Osteocyte (in vitro differentiated cells): ENCODE data around the gene CLEC18C. TPM values are rescaled to one million over a fixed set of nuclear protein-coding genes. Genes with fewer than 3 reads are reported as not detected.
"Not testable (repeated sequence)": the region's sequence is repeated elsewhere in the genome, so short reads cannot be mapped to it uniquely, and the experiment has no call there.

Source experiments
- DNase-seq: peaks from one replicate; pipeline ENCODE4 v3.0.0; 2021; ENCODE audit warnings: mixed read lengths; ENCODE audit not compliant: unreplicated experiment; ENCODE audit errors: extremely low spot score
- H3K27ac Mint-ChIP-seq: one replicate; pipeline ENCODE4 v1.8.0; 2021; ENCODE audit warnings: mild to moderate bottlenecking, mixed read lengths; ENCODE audit not compliant: unreplicated experiment
- H3K27me3 Mint-ChIP-seq: one replicate; pipeline ENCODE4 v1.8.0; 2021; ENCODE audit warnings: mixed read lengths; ENCODE audit not compliant: unreplicated experiment
- H3K36me3 Mint-ChIP-seq: one replicate; pipeline ENCODE4 v1.8.0; 2021; ENCODE audit warnings: mixed read lengths; ENCODE audit not compliant: unreplicated experiment
- H3K4me1 Mint-ChIP-seq: one replicate; pipeline ENCODE4 v1.8.0; 2021; ENCODE audit warnings: mixed read lengths; ENCODE audit not compliant: unreplicated experiment
- H3K4me3 Mint-ChIP-seq: one replicate; pipeline ENCODE4 v1.8.0; 2021; ENCODE audit warnings: mild to moderate bottlenecking, moderate library complexity, mixed read lengths; ENCODE audit not compliant: unreplicated experiment
- H3K9me3 Mint-ChIP-seq: one replicate; pipeline ENCODE4 v1.8.0; 2021; ENCODE audit warnings: mixed read lengths; ENCODE audit not compliant: unreplicated experiment
- total RNA-seq: library from RNA; stranded (reverse); gene quantifications from 2 replicates; pipeline ENCODE4 v1.2.1, GENCODE V29; 2021

Gene CLEC18C
- total RNA-seq, 1 donor from 2014 or later, result not detected

DNA sequence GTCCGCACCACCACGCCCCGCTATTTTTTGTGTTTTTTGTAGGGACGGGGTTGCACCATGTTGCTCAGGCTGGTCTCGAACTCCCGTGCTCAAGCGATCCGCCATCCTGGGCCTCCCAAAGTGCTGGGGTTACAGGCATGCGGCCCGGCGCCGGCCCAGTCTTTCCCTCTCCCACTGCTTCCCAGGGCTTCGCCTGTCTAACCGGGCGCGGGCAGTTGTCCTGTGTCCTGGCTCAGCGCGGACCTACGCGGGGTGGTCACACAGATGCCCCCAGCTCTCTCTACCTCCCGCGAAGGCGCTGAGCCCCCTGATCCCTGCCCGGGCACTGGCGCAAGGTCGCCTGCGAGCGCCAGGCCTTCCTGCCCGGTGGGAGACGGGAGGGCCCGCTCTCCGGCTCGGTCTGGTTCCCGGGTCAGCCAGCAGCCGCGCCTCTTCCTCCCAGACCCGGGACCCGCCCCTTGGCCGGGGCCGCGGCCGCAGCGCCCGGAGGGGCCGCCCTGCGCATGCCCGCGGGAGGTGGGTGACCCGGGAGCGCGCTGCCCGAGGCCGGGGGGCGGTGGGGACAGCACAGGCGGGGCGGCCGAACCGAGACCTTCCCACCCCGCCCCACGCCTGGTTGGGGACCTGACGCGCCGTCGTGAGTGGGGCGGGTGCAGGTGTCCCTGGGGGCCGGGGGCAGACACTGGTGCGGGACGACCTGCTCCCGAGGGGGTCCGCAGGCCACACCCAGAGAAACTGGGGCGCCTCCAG is 14.4 kb downstream of the CLEC18C start:
- H3K27ac Mint-ChIP-seq, H3K4me3 Mint-ChIP-seq, H3K4me1 Mint-ChIP-seq, H3K27me3 Mint-ChIP-seq, H3K36me3 Mint-ChIP-seq, H3K9me3 Mint-ChIP-seq, DNase-seq: not testable (repeated sequence)

DNA sequence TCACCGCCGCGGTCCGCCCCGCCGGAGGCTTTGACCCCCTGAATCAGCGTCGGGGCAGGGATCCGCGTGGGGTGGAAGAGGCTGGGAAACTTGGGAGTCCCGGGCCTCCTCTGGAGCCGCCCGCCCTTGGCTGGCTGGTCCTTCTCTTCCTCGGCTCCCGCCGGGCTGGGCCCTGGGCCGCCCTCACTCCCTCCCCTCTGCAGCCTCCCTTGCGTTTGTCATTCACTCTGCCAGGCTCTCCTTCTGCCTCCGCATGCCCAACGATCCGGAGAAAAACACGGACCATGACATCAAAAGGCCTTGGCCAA is 15.0 kb downstream of the CLEC18C start:
- H3K27ac Mint-ChIP-seq, H3K9me3 Mint-ChIP-seq, H3K36me3 Mint-ChIP-seq, DNase-seq, H3K4me1 Mint-ChIP-seq, H3K4me3 Mint-ChIP-seq, H3K27me3 Mint-ChIP-seq: not testable (repeated sequence)

DNA sequence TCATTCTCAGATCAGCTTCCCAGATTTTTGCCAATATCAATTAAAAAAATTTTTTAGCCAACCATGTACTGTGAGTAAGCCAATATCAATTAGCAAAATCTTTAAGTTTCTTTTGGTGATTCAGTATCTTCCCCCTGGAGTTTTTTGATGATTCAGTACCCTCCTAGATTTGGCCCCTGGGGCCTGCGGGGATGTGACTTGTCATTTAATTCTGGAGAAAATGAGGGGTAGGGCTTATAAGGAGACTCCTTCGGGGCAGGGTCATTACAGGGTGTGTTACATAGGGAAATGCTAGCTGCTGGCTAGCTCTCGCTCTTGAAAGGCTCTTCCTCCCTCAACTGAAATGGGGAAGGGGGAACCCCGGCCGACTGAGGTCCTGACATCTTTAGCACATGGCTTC is 17.0 kb downstream of the CLEC18C start:
- H3K27me3 Mint-ChIP-seq, H3K36me3 Mint-ChIP-seq, H3K27ac Mint-ChIP-seq, H3K9me3 Mint-ChIP-seq, DNase-seq, H3K4me1 Mint-ChIP-seq, H3K4me3 Mint-ChIP-seq: not testable (repeated sequence)

DNA sequence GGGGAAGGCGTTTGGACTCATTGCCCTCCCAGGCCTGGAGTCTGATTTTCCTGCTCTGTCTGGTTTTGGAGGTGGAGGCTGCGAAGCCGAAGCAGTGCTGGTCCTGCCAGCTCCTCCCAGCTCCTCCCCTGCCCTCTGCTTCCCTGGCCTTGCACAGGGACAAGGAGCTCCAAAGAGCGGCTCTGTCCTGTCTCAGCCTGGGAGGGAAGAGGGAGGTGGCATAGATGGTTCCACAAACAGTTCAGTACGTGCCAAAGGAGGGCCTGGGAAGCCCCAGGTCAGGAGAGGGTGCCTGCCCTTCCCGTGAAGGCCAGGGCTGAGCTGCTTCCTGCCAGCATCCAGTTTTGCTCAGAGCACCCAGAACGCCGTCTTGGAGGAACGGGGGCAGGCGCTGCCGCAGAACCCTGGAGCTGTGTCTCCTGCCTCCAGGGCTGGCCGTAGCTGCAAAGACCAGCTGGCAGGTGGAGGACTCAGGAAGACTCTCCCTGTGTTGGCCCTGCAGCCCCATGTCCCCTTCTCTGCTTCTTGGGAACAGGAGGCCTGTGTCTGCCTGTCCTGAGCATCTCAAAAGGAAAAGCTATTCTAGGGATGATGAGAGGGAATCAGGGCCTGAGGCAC is 23.2 kb downstream of the CLEC18C start:
- H3K9me3 Mint-ChIP-seq, H3K4me1 Mint-ChIP-seq, H3K27me3 Mint-ChIP-seq, H3K4me3 Mint-ChIP-seq, H3K27ac Mint-ChIP-seq, H3K36me3 Mint-ChIP-seq, DNase-seq: not testable (repeated sequence)

DNA sequence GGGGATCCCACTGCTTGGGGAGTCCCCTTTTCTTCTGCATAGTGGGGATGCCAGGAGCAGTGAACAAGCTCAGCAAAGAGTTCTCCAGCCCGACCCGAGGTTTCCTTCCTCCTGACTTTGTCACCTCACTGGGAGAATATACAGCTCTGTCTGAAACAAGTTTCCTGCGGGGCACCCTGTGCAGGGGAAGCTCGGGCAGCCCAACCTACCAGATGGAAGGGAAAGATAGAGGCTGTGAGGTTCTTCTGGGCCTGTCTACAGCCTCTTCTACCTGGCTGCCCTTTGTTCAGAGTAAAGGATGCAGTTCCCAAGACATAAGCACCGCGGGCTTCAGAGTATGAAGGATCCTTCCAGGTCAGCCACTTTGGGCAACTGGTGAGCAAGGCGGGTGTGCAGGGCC is 24.0 kb downstream of the CLEC18C start:
- H3K36me3 Mint-ChIP-seq, H3K4me1 Mint-ChIP-seq, H3K4me3 Mint-ChIP-seq, H3K27me3 Mint-ChIP-seq, H3K27ac Mint-ChIP-seq, DNase-seq, H3K9me3 Mint-ChIP-seq: not testable (repeated sequence)

GRCh38 chr16:70198230-70198629 is 24.6 kb downstream of the CLEC18C start:
- not testable (repeated sequence) for H3K27me3 Mint-ChIP-seq

DNA sequence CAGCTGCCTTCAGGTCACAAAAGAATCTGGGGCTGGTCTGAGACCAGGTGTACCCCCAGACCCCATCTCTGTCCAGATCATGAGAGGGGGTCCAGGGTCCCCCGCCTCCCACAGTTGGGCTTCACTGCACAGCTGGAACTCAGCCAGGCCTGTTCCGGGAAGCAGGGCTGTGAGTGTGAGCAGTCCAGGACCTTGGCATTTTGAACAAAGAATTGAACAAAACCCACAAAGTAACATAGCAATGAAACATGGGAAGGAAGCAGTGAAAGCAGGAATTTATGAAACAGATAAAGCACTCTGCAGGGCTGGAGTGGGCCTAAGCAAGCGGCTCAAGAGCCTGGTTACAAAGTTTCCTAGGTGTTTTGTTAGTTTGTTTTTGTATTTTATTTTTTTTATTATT is 25.1 kb downstream of the CLEC18C start:
- DNase-seq, H3K9me3 Mint-ChIP-seq, H3K36me3 Mint-ChIP-seq, H3K27me3 Mint-ChIP-seq, H3K4me1 Mint-ChIP-seq, H3K27ac Mint-ChIP-seq, H3K4me3 Mint-ChIP-seq: not testable (repeated sequence)

More at GRCh38 chr16:70198230-70198629, 24.6 kb downstream of the CLEC18C start:
- H3K27ac Mint-ChIP-seq, DNase-seq, H3K9me3 Mint-ChIP-seq, H3K36me3 Mint-ChIP-seq, H3K4me1 Mint-ChIP-seq, H3K4me3 Mint-ChIP-seq: not testable (repeated sequence)

- H3K36me3 Mint-ChIP-seq, H3K27ac Mint-ChIP-seq, H3K27me3 Mint-ChIP-seq, DNase-seq, H3K4me3 Mint-ChIP-seq, H3K4me1 Mint-ChIP-seq, H3K9me3 Mint-ChIP-seq: not testable (repeated sequence)
Observed at GRCh38 chr16:70199170-70199569, 25.6 kb downstream of the CLEC18C start.

GRCh38 chr16:70200063-70200462 is 26.5 kb downstream of the CLEC18C start:
- H3K27ac Mint-ChIP-seq, H3K9me3 Mint-ChIP-seq, H3K4me1 Mint-ChIP-seq, H3K4me3 Mint-ChIP-seq, DNase-seq, H3K36me3 Mint-ChIP-seq, H3K27me3 Mint-ChIP-seq: not testable (repeated sequence)

GRCh38 chr16:70203508-70203907 is 29.9 kb downstream of the CLEC18C start:
- H3K27ac Mint-ChIP-seq, H3K4me1 Mint-ChIP-seq, H3K36me3 Mint-ChIP-seq, DNase-seq, H3K4me3 Mint-ChIP-seq, H3K27me3 Mint-ChIP-seq, H3K9me3 Mint-ChIP-seq: not testable (repeated sequence)

DNA sequence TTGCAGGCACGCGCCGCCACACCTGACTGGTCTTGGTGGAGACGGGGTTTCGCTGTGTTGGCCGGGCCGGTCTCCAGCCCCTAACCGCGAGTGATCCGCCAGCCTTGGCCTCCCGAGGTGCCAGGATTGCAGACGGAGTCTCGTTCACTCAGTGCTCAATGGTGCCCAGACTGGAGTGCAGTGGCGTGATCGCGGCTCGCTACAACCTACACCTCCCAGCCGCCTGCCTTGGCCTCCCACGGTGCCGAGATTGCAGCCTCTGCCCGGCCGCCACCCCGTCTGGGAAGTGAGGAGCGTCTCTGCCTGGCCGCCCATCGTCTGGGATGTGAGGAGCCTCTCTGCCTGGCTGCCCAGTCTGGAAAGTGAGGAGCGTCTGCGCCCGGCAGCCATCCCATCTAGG is 30.4 kb downstream of the CLEC18C start:
- H3K36me3 Mint-ChIP-seq, H3K27me3 Mint-ChIP-seq, DNase-seq, H3K4me3 Mint-ChIP-seq, H3K27ac Mint-ChIP-seq, H3K9me3 Mint-ChIP-seq, H3K4me1 Mint-ChIP-seq: not testable (repeated sequence)

DNA sequence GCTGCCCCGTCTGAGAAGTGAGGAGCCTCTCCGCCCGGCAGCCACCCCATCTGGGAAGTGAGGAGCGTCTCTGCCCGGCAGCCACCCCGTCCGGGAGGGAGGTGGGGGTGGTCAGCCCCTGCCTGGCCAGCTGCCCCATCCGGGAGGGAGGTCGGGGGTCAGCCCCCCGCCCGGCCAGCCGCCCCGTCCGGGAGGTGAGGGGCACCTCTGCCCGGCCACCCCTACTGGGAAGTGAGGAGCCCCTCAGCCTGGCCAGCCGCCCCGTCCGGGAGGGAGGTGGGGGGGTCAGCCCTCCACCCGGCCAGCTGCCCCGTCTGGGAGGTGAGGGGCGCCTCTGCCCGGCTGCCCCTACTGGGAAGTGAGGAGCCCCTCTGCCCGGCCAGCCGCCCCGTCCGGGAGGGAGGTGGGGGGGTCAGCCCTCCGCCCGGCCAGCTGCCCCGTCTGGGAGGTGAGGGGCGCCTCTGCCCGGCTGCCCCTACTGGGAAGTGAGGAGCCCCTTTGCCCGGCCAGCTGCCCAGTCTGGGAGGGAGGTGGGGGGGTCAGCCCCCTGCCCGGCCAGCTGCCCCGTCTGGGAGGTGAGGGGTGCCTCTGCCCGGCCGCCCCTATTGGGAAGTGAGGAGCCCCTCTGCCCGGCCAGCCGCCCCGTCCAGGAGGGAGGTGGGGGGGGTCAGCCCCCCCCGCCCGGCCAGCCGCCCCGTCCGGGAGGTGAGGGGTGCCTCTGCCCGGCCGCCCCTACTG is 31.2 kb downstream of the CLEC18C start:
- not testable (repeated sequence) for H3K27ac Mint-ChIP-seq, H3K9me3 Mint-ChIP-seq, DNase-seq, H3K4me1 Mint-ChIP-seq, H3K27me3 Mint-ChIP-seq, H3K4me3 Mint-ChIP-seq
- peaks cover 11% of the 10 kb centered on the region for H3K36me3 Mint-ChIP-seq
